Pons (tissue), 1 donor: ENCODE measurements around the gene SFXN1.
"Not testable (repeated sequence)": the region's sequence is repeated elsewhere in the genome, so short reads cannot be mapped to it uniquely, and the experiment has no call there.

Experiments used
- DNase-seq: peaks from one replicate; pipeline ENCODE4 v3.0.0-alpha.2; 2016; ENCODE audit warnings: low spot score

SFXN1 gene

GRCh38 chr5:175478384-175479124 is at the start of gene SFXN1:
TSS of gene SFXN1 (plus strand) at chr5:175478560. CDS start at chr5:175492104, 13,544 bp downstream.
- DNase-seq: peak; percentile 78

GRCh38 chr5:175434800-175435199 is 43.6 kb upstream of the SFXN1 start:
- no peak for DNase-seq

- no peak for DNase-seq
Observed at GRCh38 chr5:175436359-175436758, 42.0 kb upstream of the SFXN1 start.

GRCh38 chr5:175438234-175438857 is 40.0 kb upstream of the SFXN1 start:
- DNase-seq: no peak

- DNase-seq: no peak
Observed at GRCh38 chr5:175443514-175444059, 34.8 kb upstream of the SFXN1 start.

- no peak for DNase-seq
Observed at GRCh38 chr5:175444060-175444904, 34.1 kb upstream of the SFXN1 start, which contains the start of gene DRD1. TSS of gene DRD1 (minus strand) at chr5:175444182. CDS start at chr5:175443099, 1,083 bp downstream.

GRCh38 chr5:175444905-175445456 is 33.4 kb upstream of the SFXN1 start:
- DNase-seq: no peak

GRCh38 chr5:175446378-175446777 is 32.0 kb upstream of the SFXN1 start:
- not testable (repeated sequence) for DNase-seq

GRCh38 chr5:175447571-175447970 is 30.8 kb upstream of the SFXN1 start:
- DNase-seq: no peak

- no peak for DNase-seq
Observed at GRCh38 chr5:175448276-175448675, 30.1 kb upstream of the SFXN1 start.

- no peak for DNase-seq
Observed at GRCh38 chr5:175452166-175452565, 26.2 kb upstream of the SFXN1 start.

GRCh38 chr5:175454338-175454737 is 24.0 kb upstream of the SFXN1 start:
- not testable (repeated sequence) for DNase-seq

- no peak for DNase-seq
Observed at GRCh38 chr5:175456105-175456742, 22.1 kb upstream of the SFXN1 start.

GRCh38 chr5:175457466-175457865 is 20.9 kb upstream of the SFXN1 start:
- DNase-seq: no peak

- DNase-seq: peak; percentile 48
Observed at GRCh38 chr5:175460126-175460525, 18.2 kb upstream of the SFXN1 start.

GRCh38 chr5:175460552-175460951 is 17.8 kb upstream of the SFXN1 start:
- no peak for DNase-seq

GRCh38 chr5:175461370-175461769 is 17.0 kb upstream of the SFXN1 start:
- no peak for DNase-seq

GRCh38 chr5:175463641-175464040 is 14.7 kb upstream of the SFXN1 start:
- no peak for DNase-seq

GRCh38 chr5:175464074-175464941 is 14.1 kb upstream of the SFXN1 start:
- DNase-seq: peak; percentile 61

GRCh38 chr5:175464942-175465233 is 13.5 kb upstream of the SFXN1 start:
- DNase-seq: no peak

GRCh38 chr5:175465282-175465681 is 13.1 kb upstream of the SFXN1 start:
- DNase-seq: no peak
